Measurements from ENCODE around the gene KCNJ11. TPM values are rescaled to one million over a fixed set of nuclear protein-coding genes. Genes with fewer than 3 reads are reported as not detected.

KCNJ11 gene
- total and polyA plus RNA-seq, 10 of the 15 experiments (the other 5 are each of a cell fraction or from before 2014, with no cell fraction given), result 0.06 to 0.56 (median 0.21) TPM; not detected in 6

- TF ChIP-seq BHLHE40 (IDR thresholded peaks at IDR 0.05; ENCODE audit: borderline replicate concordance in 1 of 2, low read depth in 2 of 2, low read length in 1 of 2) (0 out of 4 replicates have a peak, but pooled peaks of 1 of the 2 experiments have one; percentile 5), USF1 (IDR thresholded peaks at IDR 0.05; ENCODE audit: borderline replicate concordance, extremely low read length, insufficient read depth, low read depth, low read length) (peak; percentile 25), CHD2 (IDR thresholded peaks at IDR 0.05; ENCODE audit: borderline replicate concordance, low read depth, low read length) (no peak)
- TF ChIP-seq, protein P1, sequence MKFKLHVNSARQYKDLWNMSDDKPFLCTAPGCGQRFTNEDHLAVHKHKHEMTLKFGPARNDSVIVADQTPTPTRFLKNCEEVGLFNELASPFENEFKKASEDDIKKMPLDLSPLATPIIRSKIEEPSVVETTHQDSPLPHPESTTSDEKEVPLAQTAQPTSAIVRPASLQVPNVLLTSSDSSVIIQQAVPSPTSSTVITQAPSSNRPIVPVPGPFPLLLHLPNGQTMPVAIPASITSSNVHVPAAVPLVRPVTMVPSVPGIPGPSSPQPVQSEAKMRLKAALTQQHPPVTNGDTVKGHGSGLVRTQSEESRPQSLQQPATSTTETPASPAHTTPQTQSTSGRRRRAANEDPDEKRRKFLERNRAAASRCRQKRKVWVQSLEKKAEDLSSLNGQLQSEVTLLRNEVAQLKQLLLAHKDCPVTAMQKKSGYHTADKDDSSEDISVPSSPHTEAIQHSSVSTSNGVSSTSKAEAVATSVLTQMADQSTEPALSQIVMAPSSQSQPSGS (IDR thresholded peaks at IDR 0.05; ENCODE audit: low read length), result no peak
- CTCF ChIA-PET, result no interaction called here
- POLR2A ChIA-PET, result no interaction called here
- 13% methylated on average over 2 of the region's 2 CpGs for WGBS (ENCODE audit: insufficient coverage, insufficient replicate concordance, low lambda C conversion rate, missing lambda C conversion rate)
- no TSS peak for BruUV-seq (replicated peaks)
- SMC1A ChIA-PET (ENCODE audit: uncharacterized antibody, unreplicated experiment), result interaction anchor here (1.2 kb wide), 1 partner anchor 11 kb away, joined by 4 read pairs; no protein-coding TSS in a partner anchor
- no peaks in the 10 kb centered on the region for H4K20me1 ChIP-seq (ENCODE audit: control insufficient read depth, insufficient read depth)
- ATAC-seq, result no peak
- H3K9me3 ChIP-seq (replicated peaks; ENCODE audit: control insufficient read depth, insufficient read depth, low read length), result no peaks in the 10 kb centered on the region
- H3K9ac ChIP-seq (ENCODE audit: control insufficient read depth, insufficient read depth, low read length), result no peak overlapping the region
- in situ Hi-C loops (cut with MboI), result no loop called here
- no peaks in the 10 kb centered on the region for H3K79me2 ChIP-seq (ENCODE audit: control insufficient read depth, insufficient read depth, low read length)
- DNase-seq (ENCODE audit: low read depth, low spot score), result no peak
- FAIRE-seq, result no peak
- H2AFZ ChIP-seq (ENCODE audit: control insufficient read depth, low read depth, low read length), result no peak overlapping the region
- intact Hi-C loops (cut with micrococcal nuclease; ENCODE audit: unreplicated experiment), result no loop called here
- no peaks in the 10 kb centered on the region for H3K4me1 ChIP-seq (ENCODE audit: control insufficient read depth, insufficient read depth, low read length)
- H3K27me3 ChIP-seq (replicated peaks in 1 of 2; ENCODE audit: control insufficient read depth in 2 of 2, insufficient read depth in 2 of 2, low read length in 1 of 2), result no peaks in the 10 kb centered on the region; a peak in 1 of 4 replicates
- H3K27ac ChIP-seq (ENCODE audit: control insufficient read depth, insufficient read depth), result no peak overlapping the region
- H3K36me3 ChIP-seq (ENCODE audit: control insufficient read depth in 2 of 2, insufficient read depth in 2 of 2, low read length in 1 of 2), result no peaks in the 10 kb centered on the region
- no peak overlapping the region for H3K4me2 ChIP-seq (ENCODE audit: control insufficient read depth, insufficient read depth)
- H3K4me3 ChIP-seq, result no peak overlapping the region
- RAD21 ChIA-PET (ENCODE audit: unreplicated experiment), result no interaction called here
Measured at GRCh38 chr11:17407575-17407974, 19.1 kb upstream of the KCNJ11 start.

GRCh38 chr11:17406818-17407149, 18.3 kb upstream of the KCNJ11 start:
- intact Hi-C loops (cut with micrococcal nuclease; ENCODE audit: unreplicated experiment), result no loop called here
- no peaks in the 10 kb centered on the region for H3K27me3 ChIP-seq (replicated peaks in 1 of 2; ENCODE audit: control insufficient read depth in 2 of 2, insufficient read depth in 2 of 2, low read length in 1 of 2)
- ChIA-PET POLR2A (no interaction called here), CTCF (no interaction called here), SMC1A (ENCODE audit: uncharacterized antibody, unreplicated experiment) (no interaction called here), RAD21 (ENCODE audit: unreplicated experiment) (no interaction called here)
- H3K4me1 ChIP-seq (ENCODE audit: control insufficient read depth, insufficient read depth, low read length), result no peaks in the 10 kb centered on the region
- WGBS (ENCODE audit: insufficient coverage, insufficient replicate concordance, low lambda C conversion rate, missing lambda C conversion rate), result 76% methylated on average over 13 of the region's 13 CpGs
- BruUV-seq (replicated peaks), result no TSS peak
- H4K20me1 ChIP-seq (ENCODE audit: control insufficient read depth, insufficient read depth), result no peaks in the 10 kb centered on the region
- H3K79me2 ChIP-seq (ENCODE audit: control insufficient read depth, insufficient read depth, low read length), result no peaks in the 10 kb centered on the region
- H3K27ac ChIP-seq (ENCODE audit: control insufficient read depth, insufficient read depth), result no peak overlapping the region
- no peak for ATAC-seq
- in situ Hi-C loops (cut with MboI), result no loop called here
- no peak overlapping the region for H3K4me2 ChIP-seq (ENCODE audit: control insufficient read depth, insufficient read depth)
- no peaks in the 10 kb centered on the region for H3K9me3 ChIP-seq (replicated peaks; ENCODE audit: control insufficient read depth, insufficient read depth, low read length)
- H3K9ac ChIP-seq (ENCODE audit: control insufficient read depth, insufficient read depth, low read length), result no peak overlapping the region
- no peaks in the 10 kb centered on the region for H3K36me3 ChIP-seq (ENCODE audit: control insufficient read depth in 2 of 2, insufficient read depth in 2 of 2, low read length in 1 of 2)
- no peak for FAIRE-seq
- no peak overlapping the region for H2AFZ ChIP-seq (ENCODE audit: control insufficient read depth, low read depth, low read length)
- no peak overlapping the region for H3K4me3 ChIP-seq
- DNase-seq (ENCODE audit: low read depth, low spot score), result no peak
- no peak for TF ChIP-seq PAX5 (IDR thresholded peaks at IDR 0.05; ENCODE audit: borderline replicate concordance, low read depth, low read length)
- TF ChIP-seq, protein P2, sequence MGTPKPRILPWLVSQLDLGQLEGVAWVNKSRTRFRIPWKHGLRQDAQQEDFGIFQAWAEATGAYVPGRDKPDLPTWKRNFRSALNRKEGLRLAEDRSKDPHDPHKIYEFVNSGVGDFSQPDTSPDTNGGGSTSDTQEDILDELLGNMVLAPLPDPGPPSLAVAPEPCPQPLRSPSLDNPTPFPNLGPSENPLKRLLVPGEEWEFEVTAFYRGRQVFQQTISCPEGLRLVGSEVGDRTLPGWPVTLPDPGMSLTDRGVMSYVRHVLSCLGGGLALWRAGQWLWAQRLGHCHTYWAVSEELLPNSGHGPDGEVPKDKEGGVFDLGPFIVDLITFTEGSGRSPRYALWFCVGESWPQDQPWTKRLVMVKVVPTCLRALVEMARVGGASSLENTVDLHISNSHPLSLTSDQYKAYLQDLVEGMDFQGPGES (IDR thresholded peaks at IDR 0.05), result no peak
- no peak for TF ChIP-seq FOS (IDR thresholded peaks at IDR 0.05; ENCODE audit: borderline replicate concordance, extremely low read depth, insufficient read length)
- no peak for TF ChIP-seq SP1 (IDR thresholded peaks at IDR 0.05; ENCODE audit: low read depth, low read length)
- TF ChIP-seq IKZF2 (IDR thresholded peaks at IDR 0.05), result no peak
- TF ChIP-seq, protein P3, sequence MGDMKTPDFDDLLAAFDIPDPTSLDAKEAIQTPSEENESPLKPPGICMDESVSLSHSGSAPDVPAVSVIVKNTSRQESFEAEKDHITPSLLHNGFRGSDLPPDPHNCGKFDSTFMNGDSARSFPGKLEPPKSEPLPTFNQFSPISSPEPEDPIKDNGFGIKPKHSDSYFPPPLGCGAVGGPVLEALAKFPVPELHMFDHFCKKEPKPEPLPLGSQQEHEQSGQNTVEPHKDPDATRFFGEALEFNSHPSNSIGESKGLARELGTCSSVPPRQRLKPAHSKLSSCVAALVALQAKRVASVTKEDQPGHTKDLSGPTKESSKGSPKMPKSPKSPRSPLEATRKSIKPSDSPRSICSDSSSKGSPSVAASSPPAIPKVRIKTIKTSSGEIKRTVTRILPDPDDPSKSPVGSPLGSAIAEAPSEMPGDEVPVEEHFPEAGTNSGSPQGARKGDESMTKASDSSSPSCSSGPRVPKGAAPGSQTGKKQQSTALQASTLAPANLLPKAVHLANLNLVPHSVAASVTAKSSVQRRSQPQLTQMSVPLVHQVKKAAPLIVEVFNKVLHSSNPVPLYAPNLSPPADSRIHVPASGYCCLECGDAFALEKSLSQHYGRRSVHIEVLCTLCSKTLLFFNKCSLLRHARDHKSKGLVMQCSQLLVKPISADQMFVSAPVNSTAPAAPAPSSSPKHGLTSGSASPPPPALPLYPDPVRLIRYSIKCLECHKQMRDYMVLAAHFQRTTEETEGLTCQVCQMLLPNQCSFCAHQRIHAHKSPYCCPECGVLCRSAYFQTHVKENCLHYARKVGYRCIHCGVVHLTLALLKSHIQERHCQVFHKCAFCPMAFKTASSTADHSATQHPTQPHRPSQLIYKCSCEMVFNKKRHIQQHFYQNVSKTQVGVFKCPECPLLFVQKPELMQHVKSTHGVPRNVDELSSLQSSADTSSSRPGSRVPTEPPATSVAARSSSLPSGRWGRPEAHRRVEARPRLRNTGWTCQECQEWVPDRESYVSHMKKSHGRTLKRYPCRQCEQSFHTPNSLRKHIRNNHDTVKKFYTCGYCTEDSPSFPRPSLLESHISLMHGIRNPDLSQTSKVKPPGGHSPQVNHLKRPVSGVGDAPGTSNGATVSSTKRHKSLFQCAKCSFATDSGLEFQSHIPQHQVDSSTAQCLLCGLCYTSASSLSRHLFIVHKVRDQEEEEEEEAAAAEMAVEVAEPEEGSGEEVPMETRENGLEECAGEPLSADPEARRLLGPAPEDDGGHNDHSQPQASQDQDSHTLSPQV (IDR thresholded peaks at IDR 0.05), result no peak
